HCEC 1CT (cell line): Measurements from ENCODE around the gene BID.

ENCODE experiments used
- DNase-seq: peaks from one replicate; pipeline ENCODE4 v3.0.0-alpha.2; 2017

BID gene

DNA sequence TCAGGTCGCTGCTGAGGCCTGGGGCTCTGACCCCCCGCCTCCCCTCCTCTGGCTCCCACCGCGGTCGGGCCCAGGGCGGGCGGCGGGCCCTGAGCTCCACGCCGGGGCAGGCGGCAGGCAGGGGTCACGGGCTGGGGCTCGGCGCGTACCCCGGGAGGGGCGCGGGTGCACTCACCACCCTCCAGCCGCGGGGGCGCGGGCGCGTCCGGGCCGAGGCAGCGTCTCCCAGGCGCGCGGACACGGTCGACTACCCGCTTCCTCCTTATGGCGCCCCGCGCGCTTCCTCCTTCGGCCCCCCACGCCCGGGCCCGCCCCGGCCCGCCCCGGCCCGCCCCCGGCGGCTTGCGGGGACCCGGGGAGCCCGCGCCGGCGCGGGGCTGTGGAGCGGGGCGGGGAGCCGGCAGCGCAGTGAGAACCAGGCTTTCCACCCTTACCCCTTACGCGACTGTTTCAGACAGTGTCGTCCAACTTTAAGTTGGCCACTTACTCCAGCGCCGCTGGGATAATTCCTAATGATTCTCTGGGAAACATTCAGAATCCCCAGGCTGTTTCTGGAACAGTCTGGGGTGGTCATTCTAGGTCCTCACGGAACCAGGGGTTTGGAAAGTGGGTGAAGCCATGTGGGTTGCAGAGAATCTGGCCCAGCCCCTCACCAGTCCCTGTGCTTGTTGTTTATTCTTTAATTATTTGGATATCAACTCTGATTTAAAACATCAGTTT is at the start of gene BID:
Gene BID, minus strand, starts transcription at position 264 of the 720 bp plus-strand sequence. CDS start 24,353 bp downstream, outside the sequence.
- DNase-seq: peak; percentile 4

DNA sequence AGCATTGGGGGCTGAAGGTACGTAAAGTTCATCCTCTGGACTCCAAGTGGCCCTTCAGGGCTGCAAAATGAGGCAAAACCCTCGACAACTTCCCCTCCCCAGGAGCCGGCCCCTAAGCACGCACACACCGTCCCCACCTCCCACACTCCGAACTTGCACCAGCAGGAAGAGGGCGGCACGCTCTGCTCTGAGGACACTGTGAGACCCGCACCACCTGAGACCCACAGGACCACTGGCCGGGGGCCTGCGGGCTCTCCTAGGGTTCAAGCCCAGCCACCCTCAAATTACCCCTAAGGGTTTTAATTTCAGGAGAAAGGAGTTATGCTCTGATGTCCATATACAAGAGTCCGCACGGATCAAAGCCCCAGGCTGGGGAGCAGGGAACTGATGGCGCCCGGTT is 49.7 kb upstream of the BID start:
- no peak for DNase-seq

DNA sequence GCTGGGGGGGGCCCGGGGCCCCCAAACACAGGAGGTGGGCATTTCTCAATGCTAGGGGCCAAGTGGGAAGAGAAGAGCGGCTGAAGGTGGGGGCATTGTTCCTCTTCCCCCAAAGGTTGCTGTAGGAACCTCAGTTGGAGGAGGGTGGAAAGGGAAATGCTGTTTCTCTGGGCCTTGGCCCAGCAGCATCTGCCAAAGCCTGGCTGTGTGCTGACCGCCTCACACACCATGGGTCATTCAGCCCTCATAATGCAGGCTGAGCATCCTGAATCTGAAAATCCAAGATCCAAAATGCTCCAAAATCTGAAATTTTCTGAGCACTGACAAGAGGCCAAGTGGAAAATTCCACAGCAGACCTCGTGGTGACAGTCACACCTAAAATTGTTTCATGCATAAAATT is 49.0 kb upstream of the BID start:
- no peak for DNase-seq

DNA sequence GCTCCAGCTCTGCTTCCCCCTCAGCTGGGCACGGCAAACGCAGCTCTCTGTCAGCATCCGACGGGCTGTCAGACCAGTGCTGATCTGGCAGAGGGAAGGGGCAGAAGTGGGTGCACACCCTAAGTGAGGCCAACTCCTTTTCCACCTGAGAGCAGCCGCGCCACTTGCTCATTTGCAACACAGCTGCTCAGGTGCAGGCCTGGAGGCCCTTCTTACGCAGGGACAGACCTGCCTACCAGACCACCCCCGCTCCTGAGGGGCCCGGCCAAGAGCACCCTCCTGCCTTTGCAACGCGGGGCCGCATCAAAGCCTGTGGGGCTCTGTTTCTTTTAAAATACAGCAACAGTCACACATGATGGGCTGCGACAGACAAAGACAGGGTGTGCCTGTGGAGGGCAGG is 47.8 kb upstream of the BID start:
- no peak for DNase-seq

DNA sequence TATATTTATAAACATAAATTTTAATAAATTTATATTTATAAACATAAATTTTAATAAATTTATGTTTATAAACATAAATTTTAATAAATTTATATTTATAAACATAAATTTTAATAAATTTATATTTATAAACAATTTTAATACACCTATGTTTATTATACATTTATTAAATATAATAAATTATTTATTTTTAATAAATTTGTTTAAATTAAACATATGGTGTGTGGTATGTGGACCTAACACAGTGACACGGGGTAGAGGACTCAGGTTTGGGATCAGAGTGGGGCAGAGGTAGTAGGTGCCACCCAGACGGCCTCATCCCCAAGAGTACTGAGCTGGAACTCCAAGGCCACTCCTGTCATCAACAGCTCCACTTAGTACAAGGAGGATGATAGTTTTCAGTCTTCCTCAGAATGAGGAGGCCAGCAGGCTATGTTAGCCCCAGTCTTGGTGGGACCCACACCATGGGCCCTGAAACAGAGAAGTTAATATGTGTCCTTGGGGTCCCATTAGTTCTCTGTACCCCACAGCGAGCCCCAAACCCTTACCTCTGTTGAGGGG is 46.7 kb upstream of the BID start:
- no peak for DNase-seq

DNA sequence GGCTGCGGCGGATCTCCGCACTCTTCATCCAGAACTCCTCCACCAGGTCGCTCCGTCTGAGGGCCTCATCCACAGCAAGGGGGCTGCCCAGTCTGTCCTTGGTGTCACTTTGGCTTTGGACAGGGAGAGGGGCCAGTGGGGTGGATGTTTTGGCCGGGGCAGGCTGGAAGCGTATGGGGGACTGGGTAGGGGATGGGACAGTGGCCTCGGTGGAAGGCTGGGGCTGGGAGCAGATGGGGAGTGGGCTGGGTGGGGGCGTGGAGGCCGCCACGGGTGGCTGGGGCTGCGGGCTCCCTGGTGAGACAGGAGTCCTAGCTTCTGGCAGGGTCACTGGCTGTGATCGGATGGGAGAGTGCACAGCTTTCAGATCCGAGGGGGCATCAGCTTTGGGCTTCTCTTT is 44.4 kb upstream of the BID start:
- no peak for DNase-seq

DNA sequence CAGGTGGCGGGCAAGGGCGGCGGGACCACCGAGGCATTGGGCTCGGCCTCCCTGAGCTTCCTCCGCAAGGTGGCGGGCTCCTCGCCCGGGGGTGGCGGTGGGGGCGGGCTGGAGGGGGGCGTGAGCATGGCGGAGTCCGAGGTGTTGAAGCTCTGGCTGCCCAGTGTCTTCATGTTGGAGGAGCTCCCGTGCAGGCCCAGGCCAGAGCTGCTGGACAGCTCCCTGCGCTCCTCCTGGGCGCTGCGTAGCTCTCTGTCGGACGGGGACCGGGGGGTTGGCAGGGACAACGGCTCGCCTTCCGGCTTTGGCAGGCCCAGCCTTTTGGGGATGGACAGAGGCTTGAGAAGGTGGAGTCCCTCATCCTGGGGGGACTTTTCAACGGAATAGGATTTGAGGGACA is 43.9 kb upstream of the BID start:
- no peak for DNase-seq

DNA sequence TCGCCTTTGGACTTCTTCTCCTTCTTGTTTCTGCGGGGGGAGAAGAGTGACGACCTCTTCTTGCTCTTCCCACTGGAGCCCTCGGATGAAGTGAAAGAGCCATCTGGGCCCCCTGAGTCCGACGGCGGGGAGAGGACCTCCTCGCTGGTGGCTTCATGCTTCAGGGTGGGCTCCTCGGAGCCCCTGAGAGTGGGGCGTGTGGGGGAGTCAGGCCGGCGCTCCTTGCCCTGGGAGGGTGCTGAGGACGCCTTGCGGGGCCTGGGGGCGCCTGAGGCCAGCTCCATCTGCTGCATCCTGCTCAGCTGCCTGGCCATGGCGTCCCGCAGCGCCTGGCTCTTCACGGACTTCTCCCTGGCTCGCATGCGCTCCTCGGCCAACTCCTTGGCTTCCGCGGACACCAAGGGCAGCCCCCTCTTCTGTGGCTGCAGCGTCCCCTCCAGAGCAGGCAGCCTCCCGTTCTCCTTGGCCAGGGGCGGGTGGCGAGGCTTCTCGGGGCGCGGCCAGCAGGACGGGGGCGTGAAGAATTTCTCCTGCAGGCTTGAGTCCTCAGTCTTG is 43.3 kb upstream of the BID start:
- DNase-seq: no peak

DNA sequence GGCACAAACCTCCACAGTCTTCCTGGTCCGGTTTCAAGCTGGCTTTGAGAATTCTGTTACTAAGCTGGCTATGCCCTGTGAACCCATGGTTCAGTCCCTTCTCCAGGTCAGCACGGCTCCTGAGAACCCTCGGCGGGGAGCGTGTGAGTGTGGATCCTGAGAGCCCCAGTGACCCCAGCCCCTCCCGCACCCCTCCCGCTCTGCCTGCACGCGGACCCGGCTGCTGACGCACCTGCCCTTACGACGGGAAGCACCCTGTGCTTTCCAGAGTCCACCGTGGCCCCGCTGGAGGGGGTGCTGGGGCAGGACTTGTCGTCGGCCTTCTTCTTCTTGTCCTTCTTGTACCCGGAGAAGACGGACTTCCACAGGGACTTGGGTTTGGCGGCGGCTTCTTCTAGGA is 42.8 kb upstream of the BID start:
- DNase-seq: no peak

DNA sequence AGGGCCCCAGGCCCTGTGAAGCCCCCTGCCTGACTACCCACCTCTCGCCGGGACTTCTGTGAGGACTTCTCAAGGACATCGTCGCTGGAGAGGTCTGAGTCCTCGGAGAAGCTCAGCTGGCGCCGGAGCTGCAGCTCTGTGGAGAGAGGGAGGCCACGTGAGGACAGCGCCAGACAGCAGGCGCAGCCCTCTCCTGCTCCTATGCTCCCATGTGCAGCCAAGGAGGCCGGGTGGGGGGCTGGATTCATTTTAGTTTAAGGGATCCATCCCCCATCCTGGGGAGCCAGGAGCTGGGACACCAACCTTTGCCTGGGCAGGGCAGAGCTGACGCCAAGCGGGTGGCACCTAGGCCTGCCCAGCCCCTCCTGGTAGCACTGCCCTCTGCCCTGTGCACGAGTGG is 42.4 kb upstream of the BID start:
- no peak for DNase-seq

DNA sequence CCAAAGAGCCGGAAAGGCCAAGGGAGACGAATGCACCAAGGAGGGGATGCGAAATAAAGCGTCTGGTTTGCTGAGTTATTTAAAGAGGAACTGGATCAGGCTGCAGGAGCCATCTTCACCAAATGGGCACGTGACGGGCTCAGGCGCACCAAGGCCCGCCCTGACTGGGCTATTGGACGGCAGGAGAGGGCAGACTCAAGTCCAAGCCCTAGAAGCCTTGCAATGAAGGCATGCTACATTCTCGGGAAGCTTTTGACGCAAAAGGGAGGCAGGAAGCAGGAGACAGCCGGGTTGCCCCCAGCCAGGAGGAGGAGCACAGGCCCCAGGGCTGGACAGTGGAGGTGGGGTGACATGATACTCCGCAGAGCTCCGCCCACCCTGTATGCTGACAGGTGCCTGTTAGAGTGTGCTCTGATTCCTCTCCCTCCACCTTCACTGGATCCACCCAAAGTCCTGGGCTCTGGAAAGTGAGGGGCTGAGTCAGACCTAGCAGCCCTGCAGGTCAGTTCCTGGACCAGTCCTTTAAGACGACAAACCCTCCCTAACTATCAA is 41.5 kb upstream of the BID start:
- no peak for DNase-seq

DNA sequence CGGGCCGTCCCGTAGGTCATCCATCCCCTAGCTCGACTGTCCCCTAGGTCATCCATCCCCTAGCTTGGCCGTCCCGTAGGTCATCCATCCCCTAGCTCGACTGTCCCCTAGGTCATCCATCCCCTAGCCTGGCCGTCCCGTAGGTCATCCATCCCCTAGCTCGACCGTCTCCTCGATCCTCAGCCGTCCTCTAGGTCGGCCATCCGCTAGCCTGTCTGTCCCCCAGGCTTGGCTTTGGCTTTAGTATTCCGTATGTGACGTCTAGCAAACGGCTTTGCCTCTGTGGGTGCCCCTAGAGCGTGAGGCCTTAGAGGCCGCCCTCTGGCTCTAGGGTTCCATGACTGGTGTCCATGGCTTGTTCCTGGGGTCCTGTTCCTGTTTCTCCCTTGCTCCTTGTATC is 40.6 kb upstream of the BID start:
- no peak for DNase-seq

DNA sequence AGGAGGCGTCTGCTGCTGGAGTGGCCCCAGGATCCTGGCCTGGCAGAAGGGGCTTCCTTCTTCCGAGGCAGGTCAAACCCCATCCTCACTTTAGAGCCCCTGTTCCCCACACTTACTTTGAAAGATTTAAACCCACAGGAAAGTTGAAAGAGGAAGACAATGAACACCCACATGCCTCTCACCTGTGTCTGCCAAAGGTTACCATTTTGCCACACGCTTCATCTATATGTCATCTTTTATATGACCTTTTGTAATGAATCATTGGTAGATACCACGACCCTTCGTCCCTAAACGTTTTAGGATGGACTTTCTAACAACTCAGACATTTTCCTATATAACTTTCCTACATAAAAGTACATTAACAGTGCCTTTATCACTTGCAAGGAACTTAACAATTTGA is 39.8 kb upstream of the BID start:
- DNase-seq: no peak

DNA sequence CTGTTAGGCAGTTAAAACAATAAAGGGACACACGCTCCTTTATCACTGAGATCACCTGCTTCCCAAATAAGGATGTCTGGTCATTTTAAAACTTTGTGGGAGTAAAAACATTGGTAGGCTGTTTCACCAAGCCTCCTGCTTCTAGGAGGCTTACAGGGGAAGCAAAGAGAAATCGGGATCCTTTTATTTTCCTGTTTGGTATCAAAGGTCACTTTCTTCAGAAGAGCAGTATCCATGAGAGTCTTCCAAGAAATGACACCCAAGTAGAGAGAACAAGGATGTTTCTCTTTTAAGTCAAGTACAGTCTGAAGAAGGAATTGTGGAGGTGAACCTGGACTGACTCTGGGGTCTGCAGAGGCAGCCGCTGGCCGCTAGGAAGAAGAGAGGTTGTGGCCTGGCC is 36.9 kb upstream of the BID start:
- no peak for DNase-seq

DNA sequence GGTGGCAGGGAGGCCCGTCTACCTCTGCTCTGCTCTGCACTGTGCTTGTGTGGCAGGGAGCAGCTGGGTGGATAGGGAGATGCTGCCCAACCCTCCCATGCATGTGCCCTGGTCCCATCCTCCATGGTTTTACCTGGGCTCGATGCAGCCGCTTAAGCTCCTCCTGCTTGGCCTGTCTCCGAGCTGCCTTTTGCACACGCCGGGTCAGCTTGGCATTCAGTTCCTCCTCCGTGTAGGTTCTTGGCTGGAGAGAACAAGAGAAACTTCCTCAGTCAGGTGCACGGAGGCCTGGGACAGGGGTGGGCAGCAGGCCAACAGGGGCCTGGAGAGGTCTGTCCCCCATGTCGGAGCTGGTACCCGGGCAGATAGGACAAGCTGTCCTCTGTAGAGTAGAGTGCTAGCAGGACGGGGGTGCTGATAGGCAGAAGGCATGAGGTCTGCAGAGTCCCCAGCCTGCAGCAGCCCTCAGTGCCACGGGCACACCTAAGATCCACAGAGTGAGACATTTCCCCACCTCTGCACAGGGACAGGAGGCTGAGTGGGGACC is 36.4 kb upstream of the BID start:
- no peak for DNase-seq

DNA sequence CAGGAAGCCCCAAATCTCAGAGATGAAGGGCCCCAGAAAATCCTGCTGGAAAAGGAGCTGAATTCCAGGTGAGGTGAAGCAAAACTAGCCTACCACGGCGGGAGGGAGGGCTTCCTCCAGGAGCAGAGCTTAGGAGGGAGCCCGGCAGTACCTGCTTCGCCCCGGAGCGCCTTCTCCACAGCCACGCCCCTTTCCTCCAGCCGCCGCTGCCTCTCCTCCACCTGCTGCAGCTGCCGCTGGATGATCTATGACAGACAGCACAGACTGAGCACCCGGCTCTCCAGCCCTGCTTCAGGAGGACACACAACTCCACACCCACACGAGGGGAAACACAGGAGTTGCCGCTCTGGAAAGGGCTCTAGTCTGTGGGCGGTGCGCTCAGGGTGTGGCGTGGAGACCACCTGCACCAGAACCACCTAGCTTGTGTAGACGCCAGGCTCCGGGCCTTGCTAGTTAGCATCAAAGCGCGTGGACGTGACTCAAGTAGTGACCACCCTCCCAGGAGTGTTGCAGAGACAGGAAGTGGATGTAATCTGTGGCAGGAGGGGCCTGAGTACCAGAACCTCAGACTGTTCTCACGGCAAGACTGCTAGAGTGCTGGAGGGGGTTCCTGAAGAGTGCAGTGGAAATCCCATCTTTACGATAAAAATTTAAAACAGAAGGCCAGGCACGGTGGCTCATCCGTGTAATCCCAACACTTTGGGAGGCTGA is 34.6 kb upstream of the BID start:
- DNase-seq: no peak

DNA sequence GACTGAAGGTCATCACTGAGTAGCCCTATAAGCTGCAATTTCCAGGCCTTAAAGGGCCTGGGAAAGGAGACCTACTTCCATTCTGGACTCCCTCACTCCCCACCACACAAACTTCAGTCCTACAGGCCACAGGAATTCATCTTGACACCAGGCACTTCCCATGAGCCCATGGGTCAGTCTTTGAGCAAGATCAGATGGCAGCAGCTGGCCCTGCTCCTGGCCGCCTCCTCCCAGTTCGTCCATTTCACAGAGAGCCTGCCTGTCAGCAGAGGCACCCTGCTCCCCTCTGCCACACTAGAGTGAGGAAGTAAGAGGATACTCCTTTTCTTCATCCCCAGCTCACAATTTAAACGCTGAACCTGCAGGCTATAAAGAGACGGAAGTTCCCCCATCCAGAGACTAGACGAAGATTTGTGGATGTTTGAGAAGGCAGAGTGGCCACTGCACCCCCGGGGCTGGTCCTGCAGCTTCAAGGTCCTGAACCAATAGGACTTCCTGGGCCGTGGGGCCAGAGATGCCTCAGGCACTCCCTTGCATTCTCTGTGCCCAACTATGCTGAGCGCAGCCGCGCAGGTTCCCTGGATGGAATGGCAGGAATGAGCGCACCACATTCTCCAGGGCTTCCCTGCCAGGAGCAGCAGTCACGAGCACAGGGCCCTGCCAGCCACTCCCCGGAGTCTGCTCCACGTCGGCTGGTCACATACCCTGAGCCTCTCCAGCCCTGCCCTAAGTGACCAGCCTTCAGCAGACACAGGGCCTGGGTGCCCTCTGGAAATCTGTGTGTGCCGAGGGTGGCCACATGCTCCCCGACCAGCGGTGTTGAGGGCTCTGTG is 33.5 kb upstream of the BID start:
- DNase-seq: no peak

DNA sequence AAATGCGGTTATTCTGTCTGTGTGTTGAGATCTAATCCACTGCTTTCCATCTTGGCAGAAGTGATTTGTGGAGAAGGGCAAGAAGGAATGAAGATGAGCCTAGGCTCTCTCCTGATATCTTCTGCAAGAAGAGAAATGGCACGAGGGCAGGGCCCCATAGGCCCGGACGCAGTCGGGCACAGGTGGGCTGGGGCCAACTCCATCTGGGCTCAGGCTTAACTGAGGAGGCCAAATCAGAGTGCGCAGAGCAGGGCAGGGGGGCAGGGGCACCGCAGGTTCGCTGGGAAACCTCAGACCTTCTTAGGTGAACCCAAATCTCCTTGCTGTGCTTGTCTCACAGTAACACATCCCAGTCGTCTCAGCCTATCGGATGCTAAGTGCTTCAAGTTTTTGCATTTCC is 32.8 kb upstream of the BID start:
- DNase-seq: no peak

DNA sequence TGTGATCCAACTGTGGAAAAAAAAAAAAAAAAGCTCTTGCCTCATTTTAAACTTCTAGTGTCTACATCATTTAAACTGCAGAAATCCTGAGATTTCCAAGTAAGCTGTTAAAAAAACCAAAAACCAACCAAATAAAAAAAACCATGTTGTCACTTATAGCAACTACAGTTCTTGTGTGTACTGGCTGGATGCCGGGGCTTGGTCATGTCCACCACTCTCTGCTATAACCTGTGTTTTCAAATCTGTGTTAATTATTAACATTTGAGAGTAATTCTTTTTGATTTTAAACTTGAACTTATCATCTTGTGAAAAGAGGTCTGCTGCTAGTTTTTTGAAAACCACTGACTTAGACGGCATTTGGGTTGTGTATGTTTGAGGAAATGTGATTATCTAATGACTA is 32.2 kb upstream of the BID start:
- DNase-seq: no peak

DNA sequence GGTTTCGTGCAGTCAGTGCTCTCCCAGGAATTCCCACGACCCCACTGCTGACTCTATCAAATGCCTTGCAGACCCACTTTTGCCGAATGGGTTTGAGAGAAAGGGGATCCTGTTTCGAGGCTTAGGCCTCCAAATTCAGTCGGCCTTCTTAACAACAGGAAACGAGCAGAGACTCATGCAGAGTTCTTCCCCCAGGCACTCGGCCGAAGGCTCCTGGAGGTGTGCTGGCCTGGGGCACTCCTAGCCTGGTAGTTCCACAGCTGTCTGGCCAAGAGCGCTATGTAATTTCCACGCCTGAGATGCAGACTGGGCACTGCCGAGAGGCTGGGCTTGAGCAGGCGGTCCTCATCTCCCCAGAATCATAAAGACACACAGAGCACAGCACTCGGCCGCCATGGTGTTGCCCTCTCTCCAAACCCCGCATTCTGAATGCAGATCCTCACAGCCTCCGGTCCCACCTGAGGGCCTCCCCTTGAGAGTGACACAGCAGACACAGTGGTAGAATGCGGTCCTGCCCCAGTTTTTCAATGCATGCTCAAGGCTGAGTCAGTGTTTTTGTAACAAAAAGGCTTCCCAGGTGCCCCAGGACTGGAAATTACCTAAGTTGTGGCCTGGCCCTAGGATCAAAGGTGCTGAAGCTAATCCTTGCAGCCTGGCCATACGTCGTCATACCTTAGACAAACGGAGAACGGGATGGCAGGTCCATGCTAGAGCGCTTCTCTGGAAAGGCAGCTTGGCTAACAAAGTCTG is 30.2 kb upstream of the BID start:
- DNase-seq: no peak

DNA sequence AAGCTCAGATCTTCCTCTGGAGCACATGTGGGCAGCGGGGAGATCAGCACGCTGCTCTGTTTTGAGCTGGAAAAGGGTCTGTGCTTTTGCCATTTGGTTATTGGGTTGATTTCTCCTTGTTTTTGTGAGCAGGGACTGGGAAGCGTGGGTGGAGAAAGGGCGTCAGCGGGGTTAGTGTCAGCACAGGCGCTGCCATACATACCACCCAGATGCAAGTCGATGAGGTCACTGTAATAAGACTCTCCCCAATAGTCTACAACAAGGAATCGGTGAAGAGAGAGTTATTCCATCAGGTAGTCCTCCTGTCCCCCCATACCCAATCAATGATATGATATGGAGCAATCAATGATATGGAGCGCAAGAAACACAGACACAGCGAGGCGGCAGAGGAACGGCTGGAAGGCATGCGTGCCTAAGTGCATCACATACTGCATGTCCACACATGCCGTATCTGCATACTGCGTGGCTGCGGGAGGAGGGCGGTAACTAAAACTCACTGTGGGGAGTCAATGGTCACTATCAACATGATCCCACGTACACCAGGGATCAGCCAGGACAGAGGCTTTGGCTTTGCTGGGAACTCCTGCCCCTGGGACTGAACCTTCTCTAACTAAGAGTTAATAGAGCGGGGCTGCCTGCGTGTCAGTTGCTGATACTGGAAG is 29.5 kb upstream of the BID start:
- DNase-seq: no peak
